H1 (cell line): Measurements from ENCODE around the gene CADM1.

Source experiments
- CEBPB ChIP-seq: IDR thresholded peaks from 2 replicates; pipeline ENCODE4 v1.6.1; 2012; ENCODE audit warnings: low read depth, low read length
- CTCF ChIP-seq, 3 experiments: IDR thresholded peaks; 1 replicate in 2 of 3; 2 replicates in 1 of 3; pipeline versions ENCODE4 v1.5.1 to v1.6.1; 2011; ENCODE audit warnings: low read length in 3 of 3, mild to moderate bottlenecking in 3 of 3, inconsistent platforms in 2 of 3, low read depth in 1 of 3, moderate library complexity in 1 of 3; ENCODE audit not compliant: insufficient read depth in 1 of 3; ENCODE audit errors: control extremely low read depth in 1 of 3
- EP300 ChIP-seq, 2 experiments: IDR thresholded peaks; 1 replicate in 1 of 2; 2 replicates in 1 of 2; pipeline ENCODE4 v1.6.1; 2011 to 2012; ENCODE audit warnings: low read depth in 2 of 2, low read length in 2 of 2, mild to moderate bottlenecking in 2 of 2, borderline replicate concordance in 1 of 2, inconsistent platforms in 1 of 2, moderate library complexity in 1 of 2
- GABPA ChIP-seq: IDR thresholded peaks from 2 replicates; pipeline ENCODE4 v1.6.1; 2011; ENCODE audit warnings: mild to moderate bottlenecking, low read length, moderate library complexity, borderline replicate concordance; ENCODE audit not compliant: insufficient read depth
- KDM1A ChIP-seq: fragments of 200-600, 300-600 bp; sonication (generic); IDR thresholded peaks from 2 replicates; pipeline ENCODE4 v1.7.1; 2016; ENCODE audit warnings: mild to moderate bottlenecking, low read length, borderline replicate concordance
- PHF8 ChIP-seq: fragments of 200-600 bp; sonication (generic); conservative IDR thresholded peaks from 2 replicates; pipeline ENCODE4 v1.7.1; 2012; ENCODE audit warnings: low read depth, mild to moderate bottlenecking, inconsistent platforms, low read length, moderate library complexity
- POLR2A ChIP-seq, 2 experiments: IDR thresholded peaks; 1 replicate in 1 of 2; 2 replicates in 1 of 2; pipeline ENCODE4 v1.6.1; 2011; ENCODE audit warnings: low read depth in 2 of 2, low read length in 2 of 2, mild to moderate bottlenecking in 2 of 2; ENCODE audit errors: control extremely low read depth in 1 of 2
- POLR2AphosphoS5 ChIP-seq: IDR thresholded peaks from 2 replicates; pipeline ENCODE4 v1.6.1; 2011; ENCODE audit warnings: low read depth, low read length
- RAD21 ChIP-seq, 2 experiments: IDR thresholded peaks in 1 of 2; conservative IDR thresholded peaks in 1 of 2; 2 replicates each; pipeline ENCODE4 v1.6.1; 2011; ENCODE audit warnings: low read depth in 2 of 2, low read length in 2 of 2, improper control_type of control experiment in 1 of 2, inconsistent platforms in 1 of 2, mild to moderate bottlenecking in 1 of 2, moderate library complexity in 1 of 2
- SAP30 ChIP-seq: fragments of 300-600 bp; sonication (generic); IDR thresholded peaks from 2 replicates; pipeline ENCODE4 v1.7.1; 2012; ENCODE audit warnings: low read length, moderate library complexity, mild to moderate bottlenecking, inconsistent platforms; ENCODE audit not compliant: insufficient read depth, insufficient replicate concordance
- SP1 ChIP-seq: IDR thresholded peaks from 2 replicates; pipeline ENCODE4 v1.6.1; 2011; ENCODE audit warnings: low read depth, low read length
- SRF ChIP-seq: IDR thresholded peaks from 2 replicates; pipeline ENCODE4 v1.6.1; 2011; ENCODE audit warnings: mild to moderate bottlenecking, low read depth, low read length, moderate library complexity
- YY1 ChIP-seq: IDR thresholded peaks from 2 replicates; pipeline ENCODE4 v1.6.1; 2011; ENCODE audit warnings: low read depth, mild to moderate bottlenecking, low read length
- TF ChIP-seq, protein P1 (sequence below): IDR thresholded peaks from 2 replicates; pipeline ENCODE4 v1.6.1; 2011; ENCODE audit warnings: low read depth, mild to moderate bottlenecking, low read length; ENCODE audit not compliant: insufficient read depth

- TF ChIP-seq KDM1A (no peak), GABPA (no peak), SP1 (no peak), CEBPB (no peak), SRF (no peak), POLR2A (IDR thresholded peaks at IDR 0.05; ENCODE audit: control extremely low read depth in 1 of 2, low read depth in 2 of 2, low read length in 2 of 2) (no peak), POLR2AphosphoS5 (no peak), EP300 (IDR thresholded peaks at IDR 0.05; ENCODE audit: borderline replicate concordance in 1 of 2, low read depth in 2 of 2, low read length in 2 of 2) (no peak), RAD21 (IDR thresholded peaks at IDR 0.05 in 1 of 2, conservative IDR thresholded peaks at IDR 0.05 in 1 of 2; ENCODE audit: low read depth in 2 of 2, low read length in 2 of 2) (no peak), YY1 (no peak), CTCF (IDR thresholded peaks at IDR 0.05; ENCODE audit: control extremely low read depth in 1 of 3, insufficient read depth in 1 of 3, low read depth in 1 of 3, low read length in 3 of 3) (no peak), SAP30 (no peak), PHF8 (no peak)
- TF ChIP-seq, protein P1, sequence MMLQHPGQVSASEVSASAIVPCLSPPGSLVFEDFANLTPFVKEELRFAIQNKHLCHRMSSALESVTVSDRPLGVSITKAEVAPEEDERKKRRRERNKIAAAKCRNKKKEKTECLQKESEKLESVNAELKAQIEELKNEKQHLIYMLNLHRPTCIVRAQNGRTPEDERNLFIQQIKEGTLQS, result no peak
Measured at GRCh38 chr11:115249061-115249578, 255.1 kb downstream of the CADM1 start.
